Loucy (cell line): ENCODE data around the gene ZNF714.

ENCODE experiments used
- EZH2phosphoT487 ChIP-seq: fragments of 200-600 bp; IDR thresholded peaks from 2 replicates; pipeline ENCODE4 v1.6.1; 2018; ENCODE audit warnings: antibody characterized with exemption, mild to moderate bottlenecking, moderate library complexity, borderline replicate concordance
- TF ChIP-seq, protein P1 (sequence below): fragments of 200-600 bp; sonication (generic); conservative IDR thresholded peaks from 2 replicates; pipeline ENCODE4 v1.5.1; 2014; ENCODE audit warnings: mild to moderate bottlenecking, antibody characterized with exemption, low read length

DNA sequence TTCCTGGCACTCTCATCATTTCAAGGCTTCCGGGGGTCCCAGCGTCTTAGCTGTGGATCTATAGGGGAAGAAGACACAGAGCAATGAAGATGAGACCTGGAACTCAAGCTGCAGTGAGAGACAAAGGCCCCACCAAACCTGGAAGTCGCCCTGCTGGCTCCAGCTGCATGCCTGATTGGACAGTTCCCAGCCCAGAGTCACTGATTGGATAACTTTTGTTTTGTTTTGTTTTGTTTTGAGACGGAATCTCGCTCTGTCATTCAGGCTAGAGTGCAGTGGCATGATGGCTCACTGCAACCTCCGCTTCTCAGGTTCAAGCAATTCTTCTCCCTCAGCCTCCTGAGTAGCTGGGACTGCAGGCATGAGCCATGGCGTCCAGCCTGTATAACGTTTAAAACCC, 53.4 kb downstream of the ZNF714 start:
- no peak for TF ChIP-seq EZH2phosphoT487
- TF ChIP-seq, protein P1, sequence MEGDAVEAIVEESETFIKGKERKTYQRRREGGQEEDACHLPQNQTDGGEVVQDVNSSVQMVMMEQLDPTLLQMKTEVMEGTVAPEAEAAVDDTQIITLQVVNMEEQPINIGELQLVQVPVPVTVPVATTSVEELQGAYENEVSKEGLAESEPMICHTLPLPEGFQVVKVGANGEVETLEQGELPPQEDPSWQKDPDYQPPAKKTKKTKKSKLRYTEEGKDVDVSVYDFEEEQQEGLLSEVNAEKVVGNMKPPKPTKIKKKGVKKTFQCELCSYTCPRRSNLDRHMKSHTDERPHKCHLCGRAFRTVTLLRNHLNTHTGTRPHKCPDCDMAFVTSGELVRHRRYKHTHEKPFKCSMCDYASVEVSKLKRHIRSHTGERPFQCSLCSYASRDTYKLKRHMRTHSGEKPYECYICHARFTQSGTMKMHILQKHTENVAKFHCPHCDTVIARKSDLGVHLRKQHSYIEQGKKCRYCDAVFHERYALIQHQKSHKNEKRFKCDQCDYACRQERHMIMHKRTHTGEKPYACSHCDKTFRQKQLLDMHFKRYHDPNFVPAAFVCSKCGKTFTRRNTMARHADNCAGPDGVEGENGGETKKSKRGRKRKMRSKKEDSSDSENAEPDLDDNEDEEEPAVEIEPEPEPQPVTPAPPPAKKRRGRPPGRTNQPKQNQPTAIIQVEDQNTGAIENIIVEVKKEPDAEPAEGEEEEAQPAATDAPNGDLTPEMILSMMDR, result no peak
